ENCODE data around the gene CD48.

DNA sequence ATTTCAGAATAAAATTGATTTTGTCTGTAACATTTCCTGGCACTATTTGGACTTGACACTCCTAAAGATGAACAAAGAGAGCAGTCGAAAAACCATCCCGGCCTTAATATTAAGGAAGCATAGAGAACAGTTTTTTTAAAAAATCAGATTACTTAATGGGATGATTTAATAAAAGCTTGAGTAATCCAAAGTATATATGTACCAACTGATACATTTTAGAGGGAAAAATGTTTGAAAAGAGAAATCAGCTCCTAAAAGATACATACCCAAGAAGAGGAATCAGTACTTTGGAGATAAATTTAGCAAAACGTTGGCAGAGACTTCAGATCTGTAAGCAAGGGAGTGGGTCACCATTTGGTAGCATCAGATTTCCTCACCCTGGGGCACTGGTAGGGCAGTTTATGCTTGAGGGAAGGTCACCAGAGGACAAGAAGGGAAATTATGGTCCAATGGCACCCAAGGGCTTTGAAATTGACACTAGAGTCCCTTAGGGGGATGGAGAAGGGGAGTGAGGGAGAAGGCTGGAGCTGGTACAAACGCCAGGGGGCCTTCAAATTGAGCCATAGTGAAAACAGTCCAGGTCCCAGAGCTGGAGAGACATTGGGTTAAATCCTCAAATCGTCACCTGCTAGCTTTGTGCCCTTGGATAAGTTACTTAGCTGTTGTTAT lies 33.4 kb upstream of the CD48 start:
- TF ChIP-seq, protein P1, sequence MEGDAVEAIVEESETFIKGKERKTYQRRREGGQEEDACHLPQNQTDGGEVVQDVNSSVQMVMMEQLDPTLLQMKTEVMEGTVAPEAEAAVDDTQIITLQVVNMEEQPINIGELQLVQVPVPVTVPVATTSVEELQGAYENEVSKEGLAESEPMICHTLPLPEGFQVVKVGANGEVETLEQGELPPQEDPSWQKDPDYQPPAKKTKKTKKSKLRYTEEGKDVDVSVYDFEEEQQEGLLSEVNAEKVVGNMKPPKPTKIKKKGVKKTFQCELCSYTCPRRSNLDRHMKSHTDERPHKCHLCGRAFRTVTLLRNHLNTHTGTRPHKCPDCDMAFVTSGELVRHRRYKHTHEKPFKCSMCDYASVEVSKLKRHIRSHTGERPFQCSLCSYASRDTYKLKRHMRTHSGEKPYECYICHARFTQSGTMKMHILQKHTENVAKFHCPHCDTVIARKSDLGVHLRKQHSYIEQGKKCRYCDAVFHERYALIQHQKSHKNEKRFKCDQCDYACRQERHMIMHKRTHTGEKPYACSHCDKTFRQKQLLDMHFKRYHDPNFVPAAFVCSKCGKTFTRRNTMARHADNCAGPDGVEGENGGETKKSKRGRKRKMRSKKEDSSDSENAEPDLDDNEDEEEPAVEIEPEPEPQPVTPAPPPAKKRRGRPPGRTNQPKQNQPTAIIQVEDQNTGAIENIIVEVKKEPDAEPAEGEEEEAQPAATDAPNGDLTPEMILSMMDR (conservative IDR thresholded peaks at IDR 0.05; ENCODE audit: low read length) = no peak
- TF ChIP-seq EZH2phosphoT487 (IDR thresholded peaks at IDR 0.05; ENCODE audit: borderline replicate concordance, low read depth, low read length) = no peak

Data from OCI-LY7 (cell line).